ENCODE measurements around the gene ADRM1.

ADRM1 gene

DNA sequence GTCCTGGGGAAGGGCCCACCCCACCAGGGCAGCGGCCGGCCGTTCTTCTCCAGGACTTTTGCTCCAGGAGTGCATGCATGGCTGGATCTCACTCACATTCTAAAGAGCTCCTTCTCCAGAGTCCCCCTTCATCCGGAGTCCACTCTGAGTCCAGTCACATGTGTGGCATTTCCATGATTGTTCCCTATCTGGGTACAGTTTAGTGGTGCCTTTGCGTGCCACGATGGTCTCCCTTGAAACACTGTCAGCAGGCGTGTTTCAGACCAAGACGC is 43.6 kb upstream of the ADRM1 start:
- DNase-seq (ENCODE audit: low read depth): no peak
- no peak overlapping the region for H3K4me3 ChIP-seq (ENCODE audit: low read depth, low read length)
- TF ChIP-seq, protein P1, sequence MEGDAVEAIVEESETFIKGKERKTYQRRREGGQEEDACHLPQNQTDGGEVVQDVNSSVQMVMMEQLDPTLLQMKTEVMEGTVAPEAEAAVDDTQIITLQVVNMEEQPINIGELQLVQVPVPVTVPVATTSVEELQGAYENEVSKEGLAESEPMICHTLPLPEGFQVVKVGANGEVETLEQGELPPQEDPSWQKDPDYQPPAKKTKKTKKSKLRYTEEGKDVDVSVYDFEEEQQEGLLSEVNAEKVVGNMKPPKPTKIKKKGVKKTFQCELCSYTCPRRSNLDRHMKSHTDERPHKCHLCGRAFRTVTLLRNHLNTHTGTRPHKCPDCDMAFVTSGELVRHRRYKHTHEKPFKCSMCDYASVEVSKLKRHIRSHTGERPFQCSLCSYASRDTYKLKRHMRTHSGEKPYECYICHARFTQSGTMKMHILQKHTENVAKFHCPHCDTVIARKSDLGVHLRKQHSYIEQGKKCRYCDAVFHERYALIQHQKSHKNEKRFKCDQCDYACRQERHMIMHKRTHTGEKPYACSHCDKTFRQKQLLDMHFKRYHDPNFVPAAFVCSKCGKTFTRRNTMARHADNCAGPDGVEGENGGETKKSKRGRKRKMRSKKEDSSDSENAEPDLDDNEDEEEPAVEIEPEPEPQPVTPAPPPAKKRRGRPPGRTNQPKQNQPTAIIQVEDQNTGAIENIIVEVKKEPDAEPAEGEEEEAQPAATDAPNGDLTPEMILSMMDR (IDR thresholded peaks at IDR 0.05; ENCODE audit: low read depth, low read length, missing control alignments): no peak

DNA sequence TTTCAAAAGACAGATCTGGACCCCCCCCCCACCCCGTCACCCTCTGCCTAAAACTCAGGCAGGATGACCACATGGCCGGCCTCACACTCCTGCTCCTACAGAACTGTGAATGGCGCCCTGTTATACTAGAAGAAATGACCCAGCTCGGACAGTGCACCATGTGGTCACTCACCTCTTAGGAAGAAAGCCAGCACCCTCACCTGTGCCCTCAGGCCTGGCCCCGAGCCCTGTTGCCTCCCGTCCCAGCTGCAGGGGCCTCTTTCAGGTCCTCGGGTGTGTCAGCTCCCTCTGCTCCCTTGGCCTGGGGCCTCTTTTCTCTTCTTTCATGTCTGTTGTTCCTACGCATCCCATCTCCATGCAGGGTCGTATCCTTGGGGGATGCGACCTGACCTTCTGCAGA is 40.7 kb upstream of the ADRM1 start:
- no peak for DNase-seq (ENCODE audit: low read depth)
- TF ChIP-seq, protein P1 (IDR thresholded peaks at IDR 0.05; ENCODE audit: low read depth, low read length, missing control alignments): no peak
- H3K4me3 ChIP-seq (ENCODE audit: low read depth, low read length): no peak overlapping the region

DNA sequence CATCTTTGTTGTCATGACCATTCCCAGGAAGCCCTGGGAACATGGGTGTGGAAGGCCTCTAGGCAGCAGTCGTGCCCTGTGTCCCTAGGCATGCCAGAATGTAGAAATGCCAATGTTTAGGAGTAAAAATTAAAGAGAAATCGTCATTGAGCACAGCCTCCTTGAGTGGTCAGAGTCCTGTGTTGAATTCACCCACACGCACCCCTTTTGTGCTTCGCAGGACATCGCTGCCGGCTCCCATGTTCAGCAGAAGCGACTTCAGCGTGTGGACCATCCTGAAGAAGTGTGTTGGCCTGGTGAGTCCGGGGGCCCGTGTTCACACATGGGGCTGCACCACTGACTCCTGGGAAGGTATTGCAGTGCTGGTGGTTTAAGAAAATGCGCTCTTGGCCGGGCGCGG is 39.4 kb upstream of the ADRM1 start:
- TF ChIP-seq, protein P1 (IDR thresholded peaks at IDR 0.05; ENCODE audit: low read depth, low read length, missing control alignments): no peak
- no peak overlapping the region for H3K4me3 ChIP-seq (ENCODE audit: low read depth, low read length)
- DNase-seq (ENCODE audit: low read depth): no peak

DNA sequence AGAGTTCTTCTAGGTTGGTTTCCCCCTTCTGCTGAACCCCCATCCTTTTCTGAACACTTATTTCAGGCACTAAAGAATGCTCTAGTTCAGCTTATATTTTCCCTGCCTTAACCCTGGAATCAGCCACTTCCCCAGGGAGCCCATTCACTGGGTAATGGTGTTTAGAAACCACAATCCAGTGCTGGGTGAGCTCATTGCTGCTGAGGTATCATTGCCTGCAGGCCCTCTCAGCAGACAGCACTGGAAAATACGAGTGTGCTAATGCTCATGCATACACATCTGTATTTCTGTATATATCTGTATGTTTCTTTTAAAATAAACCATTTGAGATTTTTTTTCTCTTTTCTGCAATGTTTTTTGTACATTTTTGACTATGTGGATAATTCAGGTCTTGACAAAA is 37.4 kb upstream of the ADRM1 start:
- no peak overlapping the region for H3K4me3 ChIP-seq (ENCODE audit: low read depth, low read length)
- TF ChIP-seq, protein P1 (IDR thresholded peaks at IDR 0.05; ENCODE audit: low read depth, low read length, missing control alignments): no peak
- no peak for DNase-seq (ENCODE audit: low read depth)

DNA sequence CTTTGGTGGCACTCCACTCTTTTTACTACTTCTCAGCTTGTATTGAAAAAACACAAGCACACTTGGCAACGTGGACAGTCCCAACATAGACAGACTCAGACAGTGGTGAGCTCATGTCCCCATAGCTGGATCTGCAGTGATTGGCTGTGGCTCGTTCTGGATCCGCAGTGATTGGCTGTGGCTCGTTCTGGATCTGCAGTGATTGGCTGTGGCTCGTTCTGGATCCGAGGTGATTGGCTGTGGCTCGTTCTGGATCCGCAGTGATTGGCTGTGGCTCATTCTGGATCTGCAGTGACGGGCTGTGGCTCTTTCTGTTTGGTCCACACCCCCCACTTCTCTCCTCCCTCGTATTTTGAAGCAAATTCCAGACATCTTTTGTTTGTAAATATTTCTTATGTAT is 36.5 kb upstream of the ADRM1 start:
- no peak for DNase-seq (ENCODE audit: low read depth)
- TF ChIP-seq, protein P1 (IDR thresholded peaks at IDR 0.05; ENCODE audit: low read depth, low read length, missing control alignments): no peak
- H3K4me3 ChIP-seq (ENCODE audit: low read depth, low read length): no peak overlapping the region

DNA sequence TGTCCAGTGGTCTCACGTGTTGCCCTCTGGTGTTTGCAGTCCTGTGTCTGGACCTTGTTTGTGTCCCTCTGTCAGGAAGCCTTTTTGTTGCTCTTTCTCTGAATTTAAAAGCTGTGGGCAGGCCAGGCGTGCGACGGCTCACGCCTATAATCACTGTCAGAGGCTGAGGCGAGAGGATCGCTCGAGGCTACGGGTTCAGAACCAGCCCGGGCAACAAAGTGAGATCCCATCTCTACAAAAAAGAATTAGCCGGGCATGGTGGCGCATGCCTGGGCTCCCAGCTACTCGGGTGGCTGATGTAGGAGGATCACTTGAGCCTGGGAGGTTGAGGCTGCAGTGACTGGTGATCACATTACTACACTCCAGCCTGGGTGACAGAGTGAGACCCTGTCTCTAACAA is 35.9 kb upstream of the ADRM1 start:
- H3K4me3 ChIP-seq (ENCODE audit: low read depth, low read length): no peak overlapping the region
- no peak for DNase-seq (ENCODE audit: low read depth)
- TF ChIP-seq, protein P1 (IDR thresholded peaks at IDR 0.05; ENCODE audit: low read depth, low read length, missing control alignments): no peak

DNA sequence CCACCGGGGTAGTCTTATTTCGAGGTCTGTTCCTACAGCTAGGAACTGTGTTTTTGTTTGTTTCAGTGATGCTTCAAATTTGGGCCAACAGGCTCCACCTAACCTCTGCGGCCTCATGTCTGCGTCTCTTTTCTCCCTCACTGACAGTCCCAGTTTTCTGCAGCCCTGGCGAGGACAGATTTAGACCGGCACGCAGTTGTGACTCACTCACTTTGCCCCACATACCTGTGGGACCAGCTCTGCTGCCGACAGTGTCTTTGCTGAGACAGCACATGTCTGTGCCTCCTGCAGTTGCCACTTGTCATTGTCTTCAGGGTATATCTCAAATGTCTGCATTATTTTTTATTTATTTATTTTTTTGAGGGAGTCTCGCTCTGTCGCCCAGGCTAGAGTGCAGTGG is 35.3 kb upstream of the ADRM1 start:
- no peak overlapping the region for H3K4me3 ChIP-seq (ENCODE audit: low read depth, low read length)
- TF ChIP-seq, protein P1 (IDR thresholded peaks at IDR 0.05; ENCODE audit: low read depth, low read length, missing control alignments): no peak
- DNase-seq (ENCODE audit: low read depth): no peak

Data from GM12864 (cell line).